Esophagus squamous epithelium (tissue), 4 donors: ENCODE measurements around the gene WNT1.

Source experiments
- POLR2A ChIP-seq, 4 donors: fragments of 450-650 bp; IDR thresholded peaks; one replicate each; pipeline ENCODE4 v1.6.1; 2017; ENCODE audit warnings: antibody characterized with exemption in 4 of 4, mild to moderate bottlenecking in 4 of 4, moderate library complexity in 3 of 4
- TF ChIP-seq, protein P1 (sequence below), 6 experiments: fragments of 450-650 bp in 4 of 6; fragments of 200-600 bp in 2 of 6; sonication (generic) in 2 of 6; IDR thresholded peaks; one replicate each; pipeline ENCODE4 v1.5.1; 2016 to 2019; ENCODE audit warnings: antibody characterized with exemption in 6 of 6, mild to moderate bottlenecking in 4 of 6, moderate library complexity in 4 of 6

DNA sequence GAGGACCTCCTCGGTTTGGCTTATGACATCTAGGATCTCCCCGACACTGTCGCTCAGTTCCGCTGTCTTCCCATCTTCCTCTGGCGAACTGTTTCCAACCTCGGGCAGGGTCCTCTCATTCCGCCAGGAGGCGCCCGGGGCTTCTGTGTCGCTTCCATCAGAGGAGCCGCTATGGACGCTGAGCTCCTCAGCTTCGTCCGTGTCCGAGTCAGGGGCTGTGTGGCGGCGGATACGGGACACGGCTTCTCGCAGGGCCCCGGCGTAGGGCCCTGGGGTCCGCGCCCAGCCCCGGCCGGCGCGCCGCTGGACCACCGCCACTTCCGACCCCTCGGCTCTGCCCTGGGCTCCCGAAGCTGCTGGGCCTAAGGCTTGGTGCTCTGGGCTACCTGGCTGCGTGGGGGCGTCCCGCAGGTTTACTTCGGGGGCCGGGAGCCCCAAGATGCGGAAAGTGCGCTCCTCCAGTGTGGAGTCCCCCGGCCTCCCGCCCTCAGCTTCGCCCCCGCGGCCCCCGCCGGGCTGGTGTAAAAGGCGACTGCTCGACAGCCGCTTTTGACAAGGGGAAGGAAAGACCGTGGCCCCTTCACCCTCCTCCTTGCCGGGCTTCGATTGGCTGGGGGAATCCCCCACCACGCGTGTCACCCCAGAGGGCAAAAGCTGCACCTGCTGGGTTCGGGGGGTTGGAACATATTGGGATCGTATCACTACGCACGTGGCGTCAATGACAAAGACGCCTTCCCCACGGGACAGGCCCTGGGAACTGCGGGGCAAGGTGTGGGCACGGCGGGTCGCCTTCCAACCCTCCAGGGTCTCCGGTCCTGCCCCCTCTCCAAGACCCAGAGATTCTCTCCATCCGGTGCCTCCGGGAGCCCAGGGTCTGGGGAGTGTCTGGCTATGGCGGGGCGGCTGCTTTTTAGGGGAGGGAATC lies 18.9 kb downstream of the WNT1 start:
- TF ChIP-seq, protein P1, sequence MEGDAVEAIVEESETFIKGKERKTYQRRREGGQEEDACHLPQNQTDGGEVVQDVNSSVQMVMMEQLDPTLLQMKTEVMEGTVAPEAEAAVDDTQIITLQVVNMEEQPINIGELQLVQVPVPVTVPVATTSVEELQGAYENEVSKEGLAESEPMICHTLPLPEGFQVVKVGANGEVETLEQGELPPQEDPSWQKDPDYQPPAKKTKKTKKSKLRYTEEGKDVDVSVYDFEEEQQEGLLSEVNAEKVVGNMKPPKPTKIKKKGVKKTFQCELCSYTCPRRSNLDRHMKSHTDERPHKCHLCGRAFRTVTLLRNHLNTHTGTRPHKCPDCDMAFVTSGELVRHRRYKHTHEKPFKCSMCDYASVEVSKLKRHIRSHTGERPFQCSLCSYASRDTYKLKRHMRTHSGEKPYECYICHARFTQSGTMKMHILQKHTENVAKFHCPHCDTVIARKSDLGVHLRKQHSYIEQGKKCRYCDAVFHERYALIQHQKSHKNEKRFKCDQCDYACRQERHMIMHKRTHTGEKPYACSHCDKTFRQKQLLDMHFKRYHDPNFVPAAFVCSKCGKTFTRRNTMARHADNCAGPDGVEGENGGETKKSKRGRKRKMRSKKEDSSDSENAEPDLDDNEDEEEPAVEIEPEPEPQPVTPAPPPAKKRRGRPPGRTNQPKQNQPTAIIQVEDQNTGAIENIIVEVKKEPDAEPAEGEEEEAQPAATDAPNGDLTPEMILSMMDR (IDR thresholded peaks at IDR 0.05), result peak; percentile 55 to 71 (median 66)
- no peak for TF ChIP-seq POLR2A (IDR thresholded peaks at IDR 0.05)
